HCT116 (cell line): ENCODE results near the gene HLA-DRA.

Experiments used
- CEBPB ChIP-seq: IDR thresholded peaks from 2 replicates; pipeline ENCODE4 v1.6.1; 2012; ENCODE audit warnings: low read depth
- CTCF ChIP-seq, 3 experiments: fragments of 200-600 bp in 1 of 3; sonication (generic) in 1 of 3; IDR thresholded peaks in 2 of 3; conservative IDR thresholded peaks in 1 of 3; 2 replicates each; pipeline ENCODE4 v1.5.1; 2012 to 2017; ENCODE audit warnings: low read depth in 2 of 3, low read length in 2 of 3, antibody characterized with exemption in 1 of 3, borderline replicate concordance in 1 of 3, control low read depth in 1 of 3, mild to moderate bottlenecking in 1 of 3, mixed read lengths in 1 of 3, mixed run types in 1 of 3, moderate library complexity in 1 of 3; ENCODE audit not compliant: insufficient read depth in 1 of 3
- EZH2 ChIP-seq: fragments of 200-600 bp; sonication (generic); IDR thresholded peaks from 2 replicates; pipeline ENCODE4 v1.6.1; 2017; ENCODE audit warnings: antibody characterized with exemption, mixed run types
- POLR2A ChIP-seq: IDR thresholded peaks from 2 replicates; pipeline ENCODE4 v1.7.0; 2011; ENCODE audit warnings: borderline replicate concordance; ENCODE audit not compliant: insufficient read depth, insufficient read length; ENCODE audit errors: extremely low read depth
- SRF ChIP-seq: IDR thresholded peaks from 2 replicates; pipeline ENCODE4 v1.6.1; 2012; ENCODE audit warnings: low read depth
- ZFX ChIP-seq: fragments of 450-650 bp; IDR thresholded peaks from 2 replicates; pipeline ENCODE4 v1.6.1; 2017
- ZNF274 ChIP-seq: fragments of 200-500 bp; sonication (Bioruptor generic); IDR thresholded peaks from 2 replicates; pipeline ENCODE4 v1.6.1; 2014; ENCODE audit warnings: mild to moderate bottlenecking, low read depth, low read length, inconsistent platforms

GRCh38 chr6:32402812-32403211 lies 36.9 kb upstream of the HLA-DRA start:
- TF ChIP-seq CEBPB (no peak), EZH2 (no peak), POLR2A (no peak), CTCF (IDR thresholded peaks at IDR 0.05 in 2 of 3, conservative IDR thresholded peaks at IDR 0.05 in 1 of 3; ENCODE audit: borderline replicate concordance in 1 of 3, insufficient read depth in 1 of 3, low read depth in 2 of 3, low read length in 2 of 3) (no peak), SRF (no peak), ZFX (no peak), ZNF274 (no peak)
